Progenitor cell of endocrine pancreas (in vitro differentiated cells): ENCODE results near the gene TIPIN. TPM values are rescaled to one million over a fixed set of nuclear protein-coding genes. Genes with fewer than 3 reads are reported as not detected.

Source experiments
- DNase-seq: peaks from one replicate; pipeline ENCODE4 v3.0.0; 2021; ENCODE audit warnings: low spot score; ENCODE audit not compliant: unreplicated experiment
- H3K27ac Mint-ChIP-seq: 2 replicates; pipeline ENCODE4 v1.8.0; 2021; ENCODE audit warnings: mild to moderate bottlenecking, moderate library complexity, mixed read lengths
- H3K27me3 Mint-ChIP-seq: 2 replicates; pipeline ENCODE4 v1.8.0; 2021; ENCODE audit warnings: mixed read lengths
- H3K36me3 Mint-ChIP-seq: 2 replicates; pipeline ENCODE4 v1.8.0; 2022; ENCODE audit warnings: mixed read lengths; ENCODE audit not compliant: insufficient read depth
- H3K4me1 Mint-ChIP-seq: 2 replicates; pipeline ENCODE4 v1.8.0; 2021; ENCODE audit warnings: low read depth, mixed read lengths
- H3K4me3 Mint-ChIP-seq: 2 replicates; pipeline ENCODE4 v1.8.0; 2021; ENCODE audit warnings: low read depth, mild to moderate bottlenecking, moderate library complexity, mixed read lengths
- H3K9me3 Mint-ChIP-seq: 2 replicates; pipeline ENCODE4 v1.8.0; 2021; ENCODE audit warnings: low read depth, mixed read lengths
- total RNA-seq: library from RNA; stranded (reverse); gene quantifications from 2 replicates; pipeline ENCODE4 v1.2.1, GENCODE V29; 2021
- TF ChIP-seq, protein P1 (sequence below): fragments of 200-600 bp; sonication (generic); IDR thresholded peaks from one replicate; pipeline ENCODE4 v1.5.0; 2021; ENCODE audit warnings: antibody characterized with exemption, mild to moderate bottlenecking; ENCODE audit not compliant: unreplicated experiment

The TIPIN gene
- total RNA-seq, 1 donor from 2014 or later, result 10.1 TPM

DNA sequence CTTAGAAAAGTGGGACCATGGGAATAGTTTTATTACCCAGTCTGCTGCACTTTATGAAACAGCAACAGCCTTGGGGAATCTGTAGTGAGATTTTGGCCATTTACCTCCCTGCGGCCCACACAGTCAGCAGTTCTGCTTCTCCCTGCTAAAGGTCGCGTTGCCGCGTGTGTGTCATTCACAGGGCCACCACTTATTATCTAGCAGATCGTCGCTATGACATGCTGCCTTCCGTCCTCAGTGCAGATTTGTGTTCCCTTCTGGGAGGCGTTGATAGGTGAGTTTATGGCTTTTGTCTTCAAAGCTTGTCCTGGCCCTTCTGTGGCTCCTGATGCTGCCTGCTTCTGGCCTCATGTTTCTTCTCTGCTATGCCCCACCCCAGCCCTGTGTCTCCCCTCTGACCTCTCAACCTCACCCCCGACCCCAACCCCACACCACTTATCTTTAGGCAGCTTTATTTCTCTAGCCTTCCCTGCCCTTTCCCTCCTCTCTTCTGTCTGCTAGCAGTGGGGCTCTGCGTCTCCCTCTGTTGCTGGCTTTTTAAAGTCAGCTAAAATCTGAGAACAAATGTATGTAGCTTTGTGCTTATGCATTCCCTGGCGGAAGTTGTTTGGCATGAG, 33.1 kb downstream of the TIPIN start:
- H3K36me3 Mint-ChIP-seq, result peaks cover 18% of the 10 kb centered on the region
- no peaks in the 10 kb centered on the region for H3K27me3 Mint-ChIP-seq
- no peak for DNase-seq
- TF ChIP-seq, protein P1, sequence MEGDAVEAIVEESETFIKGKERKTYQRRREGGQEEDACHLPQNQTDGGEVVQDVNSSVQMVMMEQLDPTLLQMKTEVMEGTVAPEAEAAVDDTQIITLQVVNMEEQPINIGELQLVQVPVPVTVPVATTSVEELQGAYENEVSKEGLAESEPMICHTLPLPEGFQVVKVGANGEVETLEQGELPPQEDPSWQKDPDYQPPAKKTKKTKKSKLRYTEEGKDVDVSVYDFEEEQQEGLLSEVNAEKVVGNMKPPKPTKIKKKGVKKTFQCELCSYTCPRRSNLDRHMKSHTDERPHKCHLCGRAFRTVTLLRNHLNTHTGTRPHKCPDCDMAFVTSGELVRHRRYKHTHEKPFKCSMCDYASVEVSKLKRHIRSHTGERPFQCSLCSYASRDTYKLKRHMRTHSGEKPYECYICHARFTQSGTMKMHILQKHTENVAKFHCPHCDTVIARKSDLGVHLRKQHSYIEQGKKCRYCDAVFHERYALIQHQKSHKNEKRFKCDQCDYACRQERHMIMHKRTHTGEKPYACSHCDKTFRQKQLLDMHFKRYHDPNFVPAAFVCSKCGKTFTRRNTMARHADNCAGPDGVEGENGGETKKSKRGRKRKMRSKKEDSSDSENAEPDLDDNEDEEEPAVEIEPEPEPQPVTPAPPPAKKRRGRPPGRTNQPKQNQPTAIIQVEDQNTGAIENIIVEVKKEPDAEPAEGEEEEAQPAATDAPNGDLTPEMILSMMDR, result no peak
- H3K9me3 Mint-ChIP-seq, result no peaks in the 10 kb centered on the region
- no peak overlapping the region for H3K4me3 Mint-ChIP-seq
- H3K4me1 Mint-ChIP-seq, result no peaks in the 10 kb centered on the region
- peak overlapping the region; percentile 65 for H3K27ac Mint-ChIP-seq

DNA sequence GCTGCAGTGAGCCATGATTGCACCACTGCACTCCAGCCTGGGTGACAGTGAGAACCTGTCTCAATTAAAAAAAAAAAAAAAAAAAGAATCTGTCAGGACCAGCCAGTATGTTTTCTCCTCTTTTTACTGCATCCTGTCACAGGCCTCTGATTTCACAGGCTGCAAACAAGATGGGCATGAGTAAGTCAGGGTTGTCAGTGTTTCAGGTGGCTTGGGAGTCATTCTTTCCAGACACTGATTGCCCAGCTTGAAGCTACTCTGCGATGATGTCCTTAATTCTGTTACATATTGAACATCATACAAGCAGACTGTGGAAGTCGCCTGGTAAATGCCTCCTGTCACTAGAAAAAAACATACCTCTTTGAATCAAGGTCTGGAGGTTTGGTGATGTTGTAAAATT, 44.3 kb downstream of the TIPIN start:
- no peaks in the 10 kb centered on the region for H3K9me3 Mint-ChIP-seq
- TF ChIP-seq, protein P1, result no peak
- H3K4me3 Mint-ChIP-seq, result no peak overlapping the region
- H3K36me3 Mint-ChIP-seq, result peaks cover 33% of the 10 kb centered on the region
- no peak for DNase-seq
- no peaks in the 10 kb centered on the region for H3K4me1 Mint-ChIP-seq
- no peaks in the 10 kb centered on the region for H3K27me3 Mint-ChIP-seq
- no peak overlapping the region for H3K27ac Mint-ChIP-seq

DNA sequence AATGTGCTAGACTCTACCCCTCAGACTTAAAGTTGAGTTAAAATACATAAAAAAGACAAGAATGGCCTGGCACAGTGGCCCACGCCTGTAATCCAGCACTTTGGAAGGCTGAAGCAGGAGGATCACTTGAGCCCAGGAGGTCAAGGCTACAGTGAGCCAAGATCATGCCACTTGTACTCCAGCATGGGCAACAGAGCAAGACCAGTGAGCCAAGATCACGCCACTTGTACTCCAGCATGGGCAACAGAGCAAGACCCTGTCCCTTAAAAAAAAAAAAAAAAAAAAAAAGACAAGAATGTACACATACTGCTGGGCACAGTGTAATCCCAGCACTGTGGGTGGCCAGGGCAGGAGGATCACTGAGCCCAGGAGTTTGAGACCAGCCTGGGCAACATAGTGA, 45.7 kb downstream of the TIPIN start:
- Mint-ChIP-seq H3K4me3 (no peak overlapping the region), H3K4me1 (peaks cover 11% of the 10 kb centered on the region), H3K27ac (no peak overlapping the region), H3K36me3 (peaks cover 28% of the 10 kb centered on the region), H3K9me3 (no peaks in the 10 kb centered on the region), H3K27me3 (no peaks in the 10 kb centered on the region)
- no peak for DNase-seq
- TF ChIP-seq, protein P1, result no peak

DNA sequence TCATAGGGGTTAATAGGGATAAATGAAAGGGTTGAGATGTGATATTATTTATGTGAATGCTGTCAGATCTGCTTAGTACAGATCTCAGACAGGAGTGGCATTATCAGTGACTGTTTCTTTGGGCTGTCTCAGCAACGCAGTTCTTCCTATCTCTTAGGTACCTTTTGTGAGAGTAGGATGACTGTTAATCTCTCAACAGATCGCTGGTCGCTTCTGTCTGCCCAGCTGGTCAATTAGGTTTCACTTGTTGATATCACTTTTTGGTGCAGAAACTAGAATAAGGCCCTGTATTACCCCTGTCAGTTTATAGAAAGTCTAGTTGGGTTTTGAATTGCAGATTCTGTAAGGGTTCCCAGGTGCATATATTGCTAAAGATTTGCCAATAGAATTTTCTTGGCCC, 46.7 kb downstream of the TIPIN start:
- H3K27ac Mint-ChIP-seq, result no peak overlapping the region
- no peaks in the 10 kb centered on the region for H3K27me3 Mint-ChIP-seq
- no peak for DNase-seq
- H3K9me3 Mint-ChIP-seq, result no peaks in the 10 kb centered on the region
- no peak overlapping the region for H3K4me3 Mint-ChIP-seq
- H3K4me1 Mint-ChIP-seq, result peaks cover 12% of the 10 kb centered on the region
- H3K36me3 Mint-ChIP-seq, result peaks cover 23% of the 10 kb centered on the region
- TF ChIP-seq, protein P1, result no peak

DNA sequence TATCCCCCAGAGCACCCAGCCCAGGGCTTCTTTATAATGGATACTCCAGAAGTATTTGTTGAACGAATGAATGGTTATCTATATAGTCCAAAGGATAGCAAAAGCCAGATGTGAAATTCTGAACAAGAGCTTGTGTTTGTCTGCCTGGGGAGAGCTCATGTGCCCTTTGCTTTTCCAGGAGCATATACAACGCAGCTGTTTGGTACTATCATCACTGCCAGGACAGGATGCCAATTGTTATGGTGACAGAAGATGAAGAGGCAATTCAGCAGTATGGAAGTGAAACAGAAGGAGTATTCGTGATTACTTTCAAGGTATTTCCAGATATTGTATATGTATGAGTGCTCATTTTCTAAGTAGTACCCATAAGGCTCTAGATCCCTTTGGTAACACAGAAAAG, 48.0 kb downstream of the TIPIN start:
- no peaks in the 10 kb centered on the region for H3K27me3 Mint-ChIP-seq
- H3K4me3 Mint-ChIP-seq, result no peak overlapping the region
- H3K4me1 Mint-ChIP-seq, result peaks cover 12% of the 10 kb centered on the region
- no peak for DNase-seq
- TF ChIP-seq, protein P1, result no peak
- no peak overlapping the region for H3K27ac Mint-ChIP-seq
- no peaks in the 10 kb centered on the region for H3K9me3 Mint-ChIP-seq
- H3K36me3 Mint-ChIP-seq, result peaks cover 23% of the 10 kb centered on the region
